IMR-90 (cell line): ENCODE results near the gene SMARCA2. TPM values are rescaled to one million over a fixed set of nuclear protein-coding genes. Genes with fewer than 3 reads are reported as not detected.

ENCODE experiments used
- ATAC-seq: fragments of 200-7000 bp; cut with Tn5 transposase; 2 replicates; pipeline ENCODE4 v1.9.1; 2020; ENCODE audit warnings: low read depth, mild to moderate bottlenecking, moderate library complexity
- BruUV-seq: library from RNA; stranded (reverse); fragments of 400-500 nt; replicated peaks from 2 replicates; lab custom pipeline; 2021; lab: Mats Ljungman, UMichigan
- CTCF ChIA-PET: fragments of 300-600 bp; formaldehyde crosslinking; extraction: SDS; loops from one replicate; lab custom pipeline; 2021; ENCODE audit warnings: antibody characterized with exemption; lab: Yijun Ruan, JAX
- POLR2A ChIA-PET: fragments of 300-600 bp; sonication (Branson Sonifier 250); formaldehyde crosslinking; loops from one replicate; lab custom pipeline; 2022; ENCODE audit warnings: antibody characterized with exemption; ENCODE audit not compliant: unreplicated experiment; lab: Charles Lee
- DNase-seq: peaks from one replicate; pipeline ENCODE4 v3.0.0; 2013
- H2AFZ ChIP-seq: replicated peaks from 2 replicates; pipeline ENCODE3; 2013; ENCODE audit warnings: low read length, mild to moderate bottlenecking; ENCODE audit not compliant: poor library complexity
- H2AK5ac ChIP-seq: 2 replicates; pipeline ENCODE4 v1.6.1; 2013; ENCODE audit warnings: low read depth, low read length, inconsistent platforms
- H2AK9ac ChIP-seq: replicated peaks from 2 replicates; pipeline ENCODE3; 2013; ENCODE audit warnings: mild to moderate bottlenecking, low read depth, low read length, moderate library complexity; ENCODE audit not compliant: poor library complexity
- H2BK120ac ChIP-seq: 2 replicates; pipeline ENCODE4 v1.6.1; 2013; ENCODE audit warnings: low read depth, low read length, inconsistent platforms
- H2BK15ac ChIP-seq: 3 replicates; pipeline ENCODE4 v1.6.1; 2013; ENCODE audit warnings: low read depth, low read length, inconsistent platforms
- H2BK20ac ChIP-seq: 2 replicates; pipeline ENCODE4 v1.6.1; 2013; ENCODE audit warnings: low read depth, mild to moderate bottlenecking, inconsistent platforms, low read length, moderate library complexity
- H2BK5ac ChIP-seq: 2 replicates; pipeline ENCODE4 v1.6.1; 2013; ENCODE audit warnings: mild to moderate bottlenecking, low read depth, low read length, inconsistent platforms; ENCODE audit not compliant: poor library complexity, severe bottlenecking
- H3K14ac ChIP-seq: replicated peaks from 2 replicates; pipeline ENCODE4 v1.6.1; 2013; ENCODE audit warnings: low read depth, low read length, inconsistent platforms
- H3K18ac ChIP-seq: 2 replicates; pipeline ENCODE4 v1.6.1; 2013; ENCODE audit warnings: low read depth, low read length, control low read depth
- H3K23ac ChIP-seq: 2 replicates; pipeline ENCODE4 v1.6.1; 2013; ENCODE audit warnings: low read depth, low read length, inconsistent platforms
- H3K27ac ChIP-seq: 2 replicates; pipeline ENCODE4 v1.5.1; 2013; ENCODE audit warnings: mild to moderate bottlenecking, control low read depth, low read length; ENCODE audit not compliant: insufficient read depth
- H3K27me3 ChIP-seq: 2 replicates; pipeline ENCODE4 v1.6.1; 2013; ENCODE audit warnings: low read length; ENCODE audit not compliant: control insufficient read depth, insufficient read depth
- H3K36me3 ChIP-seq: 2 replicates; pipeline ENCODE4 v1.6.1; 2013; ENCODE audit warnings: low read length, mixed read lengths; ENCODE audit not compliant: control insufficient read depth, insufficient read depth
- H3K4ac ChIP-seq: 2 replicates; pipeline ENCODE4 v1.6.1; 2013; ENCODE audit warnings: low read depth, low read length, inconsistent platforms
- H3K4me1 ChIP-seq: 2 replicates; pipeline ENCODE4 v1.6.1; 2013; ENCODE audit warnings: low read length, mixed read lengths; ENCODE audit not compliant: control insufficient read depth, insufficient read depth
- H3K4me2 ChIP-seq: 2 replicates; pipeline ENCODE4 v1.6.1; 2013; ENCODE audit warnings: low read depth, mild to moderate bottlenecking, control low read depth, low read length, moderate library complexity
- H3K4me3 ChIP-seq: 2 replicates; pipeline ENCODE4 v1.5.1; 2013; ENCODE audit warnings: low read depth, mild to moderate bottlenecking, control low read depth, low read length, moderate library complexity; ENCODE audit not compliant: insufficient read depth
- H3K56ac ChIP-seq: 2 replicates; pipeline ENCODE4 v1.6.1; 2013; ENCODE audit warnings: low read length, inconsistent platforms; ENCODE audit not compliant: insufficient read depth; ENCODE audit errors: extremely low read depth
- H3K79me1 ChIP-seq, 2 experiments: 2 replicates each; pipeline ENCODE4 v1.6.1; 2013; ENCODE audit warnings: low read length in 2 of 2, inconsistent platforms in 1 of 2, low read depth in 1 of 2
- H3K9ac ChIP-seq: 2 replicates; pipeline ENCODE4 v1.6.1; 2013; ENCODE audit warnings: low read depth, low read length, control low read depth
- H3K9me1 ChIP-seq: 2 replicates; pipeline ENCODE4 v1.6.1; 2013; ENCODE audit warnings: low read length, inconsistent platforms; ENCODE audit not compliant: insufficient read depth
- H3K9me3 ChIP-seq: 2 replicates; pipeline ENCODE4 v1.6.1; 2013; ENCODE audit warnings: low read length; ENCODE audit not compliant: control insufficient read depth, insufficient read depth
- H4K20me1 ChIP-seq: 2 replicates; pipeline ENCODE4 v1.6.1; 2013; ENCODE audit warnings: low read length, inconsistent platforms; ENCODE audit not compliant: insufficient read depth
- H4K5ac ChIP-seq: 2 replicates; pipeline ENCODE4 v1.6.1; 2013; ENCODE audit warnings: mild to moderate bottlenecking, low read depth, low read length, control low read depth
- H4K8ac ChIP-seq, 2 experiments: 2 replicates each; pipeline ENCODE4 v1.6.1; 2013; ENCODE audit warnings: low read depth in 2 of 2, low read length in 2 of 2, control low read depth in 1 of 2, inconsistent platforms in 1 of 2
- H4K91ac ChIP-seq: 2 replicates; pipeline ENCODE4 v1.6.1; 2013; ENCODE audit warnings: low read depth, low read length, inconsistent platforms; ENCODE audit not compliant: insufficient read depth
- BHLHE40 ChIP-seq: fragments of 150-350 bp; IDR thresholded peaks from 2 replicates; pipeline ENCODE4 v1.6.1; 2016; ENCODE audit warnings: mild to moderate bottlenecking, low read depth, low read length
- CEBPB ChIP-seq: IDR thresholded peaks from 2 replicates; pipeline ENCODE4 v1.6.1; 2012; ENCODE audit warnings: low read depth, low read length, improper control_type of control experiment
- CHD1 ChIP-seq: IDR thresholded peaks from 2 replicates; pipeline ENCODE4 v1.6.1; 2012; ENCODE audit warnings: low read depth, low read length, improper control_type of control experiment
- FOS ChIP-seq: fragments of 150-350 bp; IDR thresholded peaks from 2 replicates; pipeline ENCODE4 v1.6.1; 2016; ENCODE audit warnings: low read depth, low read length
- MAFK ChIP-seq: IDR thresholded peaks from 2 replicates; pipeline ENCODE4 v1.6.1; 2012; ENCODE audit warnings: low read depth, low read length, improper control_type of control experiment
- MAZ ChIP-seq: IDR thresholded peaks from 2 replicates; pipeline ENCODE4 v1.6.1; 2012; ENCODE audit warnings: low read depth, mild to moderate bottlenecking, low read length, improper control_type of control experiment, moderate library complexity, borderline replicate concordance
- MXI1 ChIP-seq: IDR thresholded peaks from 2 replicates; pipeline ENCODE4 v1.6.1; 2012; ENCODE audit warnings: low read depth, mild to moderate bottlenecking, low read length, moderate library complexity, borderline replicate concordance
- NFE2L2 ChIP-seq: fragments of 150-350 bp; IDR thresholded peaks from 2 replicates; pipeline ENCODE4 v1.6.1; 2016; ENCODE audit warnings: low read depth, mild to moderate bottlenecking, low read length
- POLR2A ChIP-seq: IDR thresholded peaks from 2 replicates; pipeline ENCODE4 v1.6.1; 2012; ENCODE audit warnings: mild to moderate bottlenecking, low read depth, low read length
- RAD21 ChIP-seq: IDR thresholded peaks from 2 replicates; pipeline ENCODE4 v1.6.1; 2012; ENCODE audit warnings: low read length, improper control_type of control experiment
- RCOR1 ChIP-seq: IDR thresholded peaks from 2 replicates; pipeline ENCODE4 v1.6.1; 2012; ENCODE audit warnings: mild to moderate bottlenecking, low read length, improper control_type of control experiment; ENCODE audit not compliant: insufficient replicate concordance
- RFX5 ChIP-seq: IDR thresholded peaks from 2 replicates; pipeline ENCODE4 v1.8.0; 2012; ENCODE audit warnings: low read depth, mild to moderate bottlenecking, low read length, moderate library complexity
- SMC3 ChIP-seq: fragments of 150-350 bp; IDR thresholded peaks from 2 replicates; pipeline ENCODE4 v1.6.1; 2016; ENCODE audit warnings: low read depth, mild to moderate bottlenecking, antibody characterized with exemption, low read length, moderate library complexity
- WGBS, 2 experiments: methylation state at CpG; one replicate each; pipeline versions ENCODE4 v1.1.5 to v1.1.7; 2013; ENCODE audit warnings: missing lambda C conversion rate in 2 of 2; ENCODE audit not compliant: insufficient read length in 1 of 2; ENCODE audit errors: extremely low coverage in 2 of 2; 5-methylcytosine and 5-hydroxymethylcytosine counted together
- dilution Hi-C: fragments of 300-500 bp; cut with HindIII; formaldehyde crosslinking; loops from one replicate; pipeline ENCODE4 v1.14.3; 2018; ENCODE audit warnings: low sequenced_read_pairs; ENCODE audit not compliant: unreplicated experiment
- in situ Hi-C: fragments of 300-500 bp; cut with MboI; formaldehyde crosslinking; loops from 3 replicates; pipeline ENCODE4 v1.14.3; 2019; ENCODE audit warnings: low sequenced_read_pairs, inconsistent platforms, mixed read lengths
- intact Hi-C: fragments of 100-400 bp; cut with micrococcal nuclease; formaldehyde crosslinking; loops from 2 replicates; pipeline ENCODE4 v1.10.0; 2022
- polyA plus RNA-seq, 3 experiments: library from polyadenylated mRNA; depleted of rRNA; stranded (reverse); fragments of >200 nt; gene quantifications; 2 replicates each; pipeline ENCODE4 v1.2.3, GENCODE V29; 2012; ENCODE audit warnings: low replicate concordance in 1 of 3
- total RNA-seq: library from RNA; depleted of rRNA; stranded (reverse); fragments of >200 nt; gene quantifications from 2 replicates; pipeline ENCODE4 v1.2.3, GENCODE V29; 2012
- TF ChIP-seq, protein P1 (sequence below): fragments of 150-350 bp; IDR thresholded peaks from 2 replicates; pipeline ENCODE4 v1.6.1; 2017; ENCODE audit warnings: mild to moderate bottlenecking, antibody characterized with exemption, low read length, low read depth
- TF ChIP-seq, protein P2 (sequence below): conservative IDR thresholded peaks from 2 replicates; pipeline ENCODE4 v1.5.1; 2012; ENCODE audit warnings: mild to moderate bottlenecking, low read depth, low read length, improper control_type of control experiment
- TF ChIP-seq, protein P3 (sequence below): fragments of 150-350 bp; IDR thresholded peaks from 2 replicates; pipeline ENCODE4 v1.6.1; 2016; ENCODE audit warnings: low read depth, mild to moderate bottlenecking, low read length, moderate library complexity, borderline replicate concordance

The SMARCA2 gene
- total and polyA plus RNA-seq, 2 of the 4 experiments (the other 2 are of a cell fraction) = 25.3 to 26.7 TPM

DNA sequence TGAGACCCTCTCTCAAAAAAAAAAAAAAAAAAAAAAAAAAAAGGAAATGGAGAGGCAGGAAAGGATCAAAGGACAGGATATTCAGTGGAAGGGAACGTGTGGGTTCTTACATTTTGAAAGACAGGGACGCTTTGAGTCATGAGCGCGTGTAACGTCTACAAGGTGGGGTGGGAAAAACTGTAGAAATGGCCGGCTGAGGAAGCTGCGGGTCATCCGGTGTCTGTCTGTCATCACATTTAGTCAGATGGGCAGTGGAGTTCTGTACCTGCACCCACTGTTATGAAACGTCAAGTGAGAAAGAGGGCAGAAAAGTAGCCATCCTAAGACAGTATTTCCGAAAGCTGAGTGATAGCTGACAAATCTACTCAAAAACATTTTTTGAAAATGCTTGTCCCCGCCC lies 159.8 kb downstream of the SMARCA2 start:
- ChIA-PET POLR2A (no interaction called here), CTCF (no interaction called here)
- BruUV-seq = no TSS peak
- no peak overlapping the region for H2AK5ac ChIP-seq
- no peak overlapping the region for H3K4me3 ChIP-seq
- peaks cover 1% of the 10 kb centered on the region; the same call in 1 of the 2 replicates for H3K4me1 ChIP-seq
- no peak overlapping the region for H2AK9ac ChIP-seq
- WGBS, 2 experiments = 87% methylated on average over 6 of the region's 11 CpGs; no CpG with 5 or more reads in 1 of the 2 experiments
- H4K8ac ChIP-seq = no peak overlapping the region
- intact Hi-C loops (no loop called here), dilution Hi-C loops (no loop called here), in situ Hi-C loops (no loop called here)
- H3K4me2 ChIP-seq = no peak overlapping the region
- no peak overlapping the region for H2AFZ ChIP-seq
- H3K9ac ChIP-seq = no peak overlapping the region
- H2BK20ac ChIP-seq = no peak overlapping the region
- no peak overlapping the region for H4K91ac ChIP-seq
- no peak overlapping the region for H3K23ac ChIP-seq
- DNase-seq (no peak), ATAC-seq (no peak)
- H3K27me3 ChIP-seq = no peaks in the 10 kb centered on the region
- no peak overlapping the region for H2BK5ac ChIP-seq
- no peaks in the 10 kb centered on the region for H3K9me3 ChIP-seq
- peaks cover 4% of the 10 kb centered on the region; the same call in 1 of the 2 replicates for H3K36me3 ChIP-seq
- no peaks in the 10 kb centered on the region for H4K20me1 ChIP-seq
- no peaks in the 10 kb centered on the region; the same call in none of the 2 replicates for H3K9me1 ChIP-seq
- H3K56ac ChIP-seq = no peak overlapping the region
- H3K18ac ChIP-seq = no peak overlapping the region
- no peak overlapping the region for H3K27ac ChIP-seq
- H3K4ac ChIP-seq = no peak overlapping the region
- no peak overlapping the region for H2BK15ac ChIP-seq
- H2BK120ac ChIP-seq = no peak overlapping the region
- H4K5ac ChIP-seq = no peak overlapping the region
- peaks cover 3% of the 10 kb centered on the region in 2 experiments; a peak in 2 of 4 replicates for H3K79me1 ChIP-seq
- TF ChIP-seq, protein P1, sequence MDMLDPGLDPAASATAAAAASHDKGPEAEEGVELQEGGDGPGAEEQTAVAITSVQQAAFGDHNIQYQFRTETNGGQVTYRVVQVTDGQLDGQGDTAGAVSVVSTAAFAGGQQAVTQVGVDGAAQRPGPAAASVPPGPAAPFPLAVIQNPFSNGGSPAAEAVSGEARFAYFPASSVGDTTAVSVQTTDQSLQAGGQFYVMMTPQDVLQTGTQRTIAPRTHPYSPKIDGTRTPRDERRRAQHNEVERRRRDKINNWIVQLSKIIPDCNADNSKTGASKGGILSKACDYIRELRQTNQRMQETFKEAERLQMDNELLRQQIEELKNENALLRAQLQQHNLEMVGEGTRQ = no peak
- TF ChIP-seq CEBPB = no peak
- TF ChIP-seq MAFK = no peak
- TF ChIP-seq, protein P2, sequence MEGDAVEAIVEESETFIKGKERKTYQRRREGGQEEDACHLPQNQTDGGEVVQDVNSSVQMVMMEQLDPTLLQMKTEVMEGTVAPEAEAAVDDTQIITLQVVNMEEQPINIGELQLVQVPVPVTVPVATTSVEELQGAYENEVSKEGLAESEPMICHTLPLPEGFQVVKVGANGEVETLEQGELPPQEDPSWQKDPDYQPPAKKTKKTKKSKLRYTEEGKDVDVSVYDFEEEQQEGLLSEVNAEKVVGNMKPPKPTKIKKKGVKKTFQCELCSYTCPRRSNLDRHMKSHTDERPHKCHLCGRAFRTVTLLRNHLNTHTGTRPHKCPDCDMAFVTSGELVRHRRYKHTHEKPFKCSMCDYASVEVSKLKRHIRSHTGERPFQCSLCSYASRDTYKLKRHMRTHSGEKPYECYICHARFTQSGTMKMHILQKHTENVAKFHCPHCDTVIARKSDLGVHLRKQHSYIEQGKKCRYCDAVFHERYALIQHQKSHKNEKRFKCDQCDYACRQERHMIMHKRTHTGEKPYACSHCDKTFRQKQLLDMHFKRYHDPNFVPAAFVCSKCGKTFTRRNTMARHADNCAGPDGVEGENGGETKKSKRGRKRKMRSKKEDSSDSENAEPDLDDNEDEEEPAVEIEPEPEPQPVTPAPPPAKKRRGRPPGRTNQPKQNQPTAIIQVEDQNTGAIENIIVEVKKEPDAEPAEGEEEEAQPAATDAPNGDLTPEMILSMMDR = no peak
- TF ChIP-seq NFE2L2 = no peak
- TF ChIP-seq MXI1 = no peak
- no peak for TF ChIP-seq POLR2A
- TF ChIP-seq CHD1 = no peak
- no peak for TF ChIP-seq SMC3
- TF ChIP-seq MAZ = no peak
- TF ChIP-seq RFX5 = no peak
- TF ChIP-seq RCOR1 = no peak
- no peak for TF ChIP-seq FOS
- TF ChIP-seq BHLHE40 = no peak
- TF ChIP-seq RAD21 = no peak
- TF ChIP-seq, protein P3, sequence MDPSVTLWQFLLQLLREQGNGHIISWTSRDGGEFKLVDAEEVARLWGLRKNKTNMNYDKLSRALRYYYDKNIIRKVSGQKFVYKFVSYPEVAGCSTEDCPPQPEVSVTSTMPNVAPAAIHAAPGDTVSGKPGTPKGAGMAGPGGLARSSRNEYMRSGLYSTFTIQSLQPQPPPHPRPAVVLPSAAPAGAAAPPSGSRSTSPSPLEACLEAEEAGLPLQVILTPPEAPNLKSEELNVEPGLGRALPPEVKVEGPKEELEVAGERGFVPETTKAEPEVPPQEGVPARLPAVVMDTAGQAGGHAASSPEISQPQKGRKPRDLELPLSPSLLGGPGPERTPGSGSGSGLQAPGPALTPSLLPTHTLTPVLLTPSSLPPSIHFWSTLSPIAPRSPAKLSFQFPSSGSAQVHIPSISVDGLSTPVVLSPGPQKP = no peak
- no peak overlapping the region for H3K14ac ChIP-seq
